ENCODE measurements around the gene PITPNC1.

DNA sequence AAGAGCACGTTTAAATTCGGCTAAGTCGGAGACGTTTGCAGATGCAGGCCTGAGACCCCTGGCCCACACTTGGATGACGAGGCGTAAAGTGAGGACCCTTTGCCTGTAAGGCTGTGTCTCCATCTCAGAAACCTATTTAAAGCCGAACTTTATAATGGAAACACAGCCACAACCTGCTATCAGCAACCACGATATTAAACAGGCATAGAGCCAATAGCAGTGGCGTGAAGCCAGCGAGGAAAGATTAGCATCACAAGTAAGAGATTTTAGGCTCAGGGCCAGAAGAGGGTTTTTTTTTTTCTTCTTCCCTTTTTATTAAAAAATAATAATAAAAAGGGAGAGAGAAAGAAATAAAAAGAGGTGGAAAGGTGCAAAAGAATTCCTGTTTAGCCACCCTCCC lies 229.4 kb downstream of the PITPNC1 start:
- no peak for TF ChIP-seq POLR2A (IDR thresholded peaks at IDR 0.05)
- TF ChIP-seq, protein P1, sequence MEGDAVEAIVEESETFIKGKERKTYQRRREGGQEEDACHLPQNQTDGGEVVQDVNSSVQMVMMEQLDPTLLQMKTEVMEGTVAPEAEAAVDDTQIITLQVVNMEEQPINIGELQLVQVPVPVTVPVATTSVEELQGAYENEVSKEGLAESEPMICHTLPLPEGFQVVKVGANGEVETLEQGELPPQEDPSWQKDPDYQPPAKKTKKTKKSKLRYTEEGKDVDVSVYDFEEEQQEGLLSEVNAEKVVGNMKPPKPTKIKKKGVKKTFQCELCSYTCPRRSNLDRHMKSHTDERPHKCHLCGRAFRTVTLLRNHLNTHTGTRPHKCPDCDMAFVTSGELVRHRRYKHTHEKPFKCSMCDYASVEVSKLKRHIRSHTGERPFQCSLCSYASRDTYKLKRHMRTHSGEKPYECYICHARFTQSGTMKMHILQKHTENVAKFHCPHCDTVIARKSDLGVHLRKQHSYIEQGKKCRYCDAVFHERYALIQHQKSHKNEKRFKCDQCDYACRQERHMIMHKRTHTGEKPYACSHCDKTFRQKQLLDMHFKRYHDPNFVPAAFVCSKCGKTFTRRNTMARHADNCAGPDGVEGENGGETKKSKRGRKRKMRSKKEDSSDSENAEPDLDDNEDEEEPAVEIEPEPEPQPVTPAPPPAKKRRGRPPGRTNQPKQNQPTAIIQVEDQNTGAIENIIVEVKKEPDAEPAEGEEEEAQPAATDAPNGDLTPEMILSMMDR (IDR thresholded peaks at IDR 0.05): no peak

All from tibial nerve (tissue), 3 donors.